Activated T-helper 2 cell treated with anti-CD3 and anti-CD28 coated beads, Interferon-gamma antibody, Interleukin-2, Interleukin-4, amounts not matched to agents 10 μg/mL and 5 μg/mL and 100 μg/mL, durations not matched to agents 14 hours and 24 hours and 36 hours (primary cell): ENCODE results near the gene TTC21B. TPM values are rescaled to one million over a fixed set of nuclear protein-coding genes. Genes with fewer than 3 reads are reported as not detected.

ENCODE experiments used
- DNase-seq: peaks from one replicate; pipeline ENCODE4 v3.0.0; 2021; ENCODE audit warnings: low spot score
- H3K27ac Mint-ChIP-seq: one replicate; pipeline ENCODE4 v1.8.0; 2021; ENCODE audit warnings: mixed read lengths
- H3K27me3 Mint-ChIP-seq: one replicate; pipeline ENCODE4 v1.8.0; 2021; ENCODE audit warnings: low read depth, mixed read lengths
- H3K36me3 Mint-ChIP-seq: one replicate; pipeline ENCODE4 v1.8.0; 2021; ENCODE audit warnings: low read depth, mixed read lengths
- H3K4me1 Mint-ChIP-seq: one replicate; pipeline ENCODE4 v1.8.0; 2021; ENCODE audit warnings: low read depth, mixed read lengths
- H3K4me3 Mint-ChIP-seq: one replicate; pipeline ENCODE4 v1.8.0; 2021; ENCODE audit warnings: low read depth, mild to moderate bottlenecking, moderate library complexity, mixed read lengths
- H3K9me3 Mint-ChIP-seq: one replicate; pipeline ENCODE4 v1.8.0; 2021; ENCODE audit warnings: mixed read lengths
- intact Hi-C: fragments of 100-400 bp; cut with micrococcal nuclease; formaldehyde crosslinking; loops from one replicate; pipeline ENCODE4 v1.15.1; 2023
- total RNA-seq: library from RNA; stranded (reverse); gene quantifications from 2 replicates; pipeline ENCODE4 v1.2.3, GENCODE V29; 2022

TTC21B gene
- total RNA-seq, 1 donor from 2014 or later = 19.7 TPM

DNA sequence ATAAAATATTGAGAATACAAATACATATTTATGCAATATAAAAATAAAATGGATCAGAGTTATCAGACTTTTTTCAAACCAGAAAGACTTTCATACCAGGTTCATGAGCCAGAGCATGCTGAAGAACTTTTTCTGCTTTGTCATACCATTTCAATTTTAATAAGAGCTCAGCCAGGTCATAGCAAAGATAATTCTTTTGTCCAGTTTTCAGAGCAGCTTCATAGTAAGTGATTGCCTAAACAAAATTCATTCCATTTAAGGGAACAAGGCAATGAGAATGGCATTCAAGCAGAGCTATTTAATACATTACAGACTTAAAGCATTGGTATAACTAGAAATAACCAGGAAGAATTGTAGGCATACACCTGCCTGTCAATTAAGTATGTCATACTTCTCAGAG, 42.3 kb downstream of the TTC21B start:
- Mint-ChIP-seq H3K9me3 (no peaks in the 10 kb centered on the region), H3K36me3 (peaks cover 26% of the 10 kb centered on the region), H3K27ac (no peak overlapping the region), H3K4me3 (no peak overlapping the region), H3K4me1 (no peaks in the 10 kb centered on the region), H3K27me3 (no peaks in the 10 kb centered on the region)
- intact Hi-C loops = no loop called here
- no peak for DNase-seq

DNA sequence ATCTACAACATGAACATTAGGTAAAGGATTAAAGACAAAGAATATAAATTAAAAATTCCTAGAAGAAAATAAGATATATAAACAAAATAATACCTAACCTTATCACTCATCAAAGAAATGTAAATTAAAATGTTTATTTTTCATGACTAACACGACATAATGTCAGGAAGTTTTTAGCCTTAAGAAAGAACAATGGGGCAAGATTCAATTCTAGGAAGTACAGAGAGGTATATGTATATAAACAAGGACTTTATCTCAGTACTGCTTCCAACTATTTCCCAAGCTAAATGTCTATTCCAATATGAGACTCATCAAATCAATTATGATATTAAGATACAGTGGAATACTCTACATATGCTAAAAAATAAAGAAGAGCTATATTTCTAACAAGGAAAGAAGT, 44.1 kb downstream of the TTC21B start:
- Mint-ChIP-seq H3K4me3 (no peak overlapping the region), H3K27ac (no peak overlapping the region), H3K27me3 (no peaks in the 10 kb centered on the region), H3K4me1 (peaks cover 4% of the 10 kb centered on the region), H3K9me3 (no peaks in the 10 kb centered on the region), H3K36me3 (peaks cover 33% of the 10 kb centered on the region)
- no peak for DNase-seq
- intact Hi-C loops = loop anchor here (5.0 kb wide), 1 partner anchor 43 kb away; the partner anchor contains the start of gene TTC21B

DNA sequence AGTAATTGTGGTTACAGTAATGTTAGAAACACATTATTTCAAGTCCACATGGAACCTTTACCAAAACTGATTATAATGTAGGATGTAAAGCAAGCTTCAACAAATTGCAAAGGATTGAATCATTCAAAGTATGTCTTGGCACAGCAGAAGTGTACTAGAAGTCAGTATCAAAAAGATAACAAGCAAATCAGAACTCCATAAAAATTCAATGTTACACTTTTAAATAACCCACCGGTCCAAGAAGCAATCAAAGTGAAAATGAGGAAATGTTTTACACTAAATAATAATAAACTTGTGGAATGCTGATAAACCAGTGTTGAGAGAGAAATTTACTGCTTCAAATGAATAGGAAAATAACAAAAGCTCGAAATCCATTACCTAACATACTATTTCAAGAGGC, 47.7 kb downstream of the TTC21B start:
- Mint-ChIP-seq H3K36me3 (peaks cover 28% of the 10 kb centered on the region), H3K4me1 (peaks cover 10% of the 10 kb centered on the region), H3K27me3 (no peaks in the 10 kb centered on the region), H3K4me3 (no peak overlapping the region), H3K27ac (no peak overlapping the region), H3K9me3 (no peaks in the 10 kb centered on the region)
- intact Hi-C loops = loop anchor here (5.0 kb wide), 1 partner anchor 46 kb away; the partner anchor contains the start of gene TTC21B
- DNase-seq = no peak

DNA sequence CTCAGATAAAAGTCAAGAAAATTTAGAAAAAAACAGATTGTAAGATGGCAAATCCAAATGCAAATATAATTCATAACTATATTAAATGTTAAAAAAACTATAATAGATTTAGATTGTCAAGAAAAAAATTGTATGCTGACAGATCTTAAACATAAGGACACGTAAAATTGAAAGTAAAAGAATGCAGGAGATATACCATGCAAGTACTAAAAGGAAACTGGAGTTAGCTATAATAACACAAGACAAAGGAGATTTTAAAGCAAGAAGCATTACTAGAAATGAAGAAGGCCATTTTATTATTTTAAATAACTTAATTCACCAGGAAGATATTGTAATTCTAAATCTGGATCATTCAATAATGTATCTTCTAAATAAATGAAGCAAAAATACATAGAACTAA, 48.3 kb downstream of the TTC21B start:
- intact Hi-C loops = loop anchor here (5.0 kb wide), 1 partner anchor 47 kb away; the partner anchor contains the start of gene TTC21B
- peaks cover 28% of the 10 kb centered on the region for H3K36me3 Mint-ChIP-seq

DNA sequence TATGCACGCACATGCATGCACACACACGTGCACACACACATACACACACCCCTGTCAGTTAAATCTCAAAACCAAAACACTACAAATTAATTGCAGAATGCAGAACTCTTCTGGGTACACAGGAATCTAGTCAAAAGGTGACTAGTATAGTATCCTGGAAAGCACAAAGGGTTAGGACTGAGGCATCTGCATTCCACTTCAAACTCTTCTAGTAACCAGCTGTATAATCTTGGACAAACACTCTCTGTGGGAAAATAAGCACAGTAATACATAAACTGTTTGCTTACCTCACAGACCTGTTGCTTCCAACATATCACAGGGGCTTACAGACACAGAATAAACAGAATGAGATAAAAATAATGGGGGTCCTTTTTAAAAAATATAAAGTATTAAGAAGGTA, 49.1 kb downstream of the TTC21B start:
- no peaks in the 10 kb centered on the region for H3K27me3 Mint-ChIP-seq
- peaks cover 32% of the 10 kb centered on the region for H3K36me3 Mint-ChIP-seq

More for the DNA sequence above, 48.3 kb downstream of the TTC21B start:
- H3K9me3 Mint-ChIP-seq = no peaks in the 10 kb centered on the region
- no peak overlapping the region for H3K27ac Mint-ChIP-seq
- no peak for DNase-seq
- H3K4me1 Mint-ChIP-seq = peaks cover 10% of the 10 kb centered on the region
- no peak overlapping the region for H3K4me3 Mint-ChIP-seq
- no peaks in the 10 kb centered on the region for H3K27me3 Mint-ChIP-seq

DNA sequence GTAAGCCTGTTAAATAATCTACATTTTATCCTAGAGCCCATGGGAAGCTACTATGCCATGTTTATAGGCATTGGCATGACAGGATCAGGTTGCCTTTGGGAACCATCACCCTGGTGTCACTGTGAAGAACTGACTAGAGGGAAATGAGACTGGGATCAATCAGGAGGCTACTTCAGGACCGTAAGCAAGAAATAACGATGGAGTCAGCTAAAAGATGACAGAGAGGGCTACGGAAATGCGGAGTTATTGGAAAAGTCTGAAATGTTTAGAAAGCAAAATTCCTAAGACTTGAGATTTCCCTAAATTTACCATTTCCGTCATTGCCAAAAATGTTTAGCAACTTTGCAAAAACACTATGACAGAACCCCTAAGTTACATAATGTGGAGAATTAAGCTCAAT, 50.2 kb downstream of the TTC21B start:
- DNase-seq = no peak
- H3K9me3 Mint-ChIP-seq = no peaks in the 10 kb centered on the region
- intact Hi-C loops = no loop called here
- peaks cover 38% of the 10 kb centered on the region for H3K36me3 Mint-ChIP-seq
- no peak overlapping the region for H3K4me3 Mint-ChIP-seq
- H3K27ac Mint-ChIP-seq = no peak overlapping the region
- H3K4me1 Mint-ChIP-seq = peaks cover 10% of the 10 kb centered on the region
- H3K27me3 Mint-ChIP-seq = no peaks in the 10 kb centered on the region

More for the DNA sequence above, 49.1 kb downstream of the TTC21B start:
- Mint-ChIP-seq H3K27ac (no peak overlapping the region), H3K4me1 (peaks cover 10% of the 10 kb centered on the region), H3K4me3 (no peak overlapping the region), H3K9me3 (no peaks in the 10 kb centered on the region)
- no peak for DNase-seq
- intact Hi-C loops = no loop called here

DNA sequence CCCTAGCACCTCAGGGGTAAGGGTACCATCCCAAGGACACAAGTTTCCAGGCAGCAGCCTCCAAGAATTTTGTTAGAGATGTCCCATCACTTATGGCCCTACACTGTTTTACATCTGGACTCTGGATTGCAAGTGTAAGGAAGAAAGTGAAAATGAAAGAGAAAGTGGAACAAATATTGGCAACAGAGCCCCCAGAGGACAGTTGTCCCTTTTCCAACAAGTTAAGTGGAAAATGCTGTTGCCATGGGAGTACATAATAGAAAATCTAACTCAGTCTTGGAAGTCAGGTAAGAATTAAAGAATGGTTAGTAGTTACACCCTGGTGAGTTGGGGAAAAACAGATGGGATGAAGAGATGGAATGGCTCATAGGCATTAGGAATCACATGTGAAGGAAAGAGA, 50.6 kb downstream of the TTC21B start:
- Mint-ChIP-seq H3K27me3 (no peaks in the 10 kb centered on the region), H3K4me3 (peak overlapping the region; percentile 5), H3K9me3 (no peaks in the 10 kb centered on the region), H3K4me1 (peaks cover 10% of the 10 kb centered on the region), H3K36me3 (peaks cover 43% of the 10 kb centered on the region), H3K27ac (peak overlapping the region; percentile 6)
- no peak for DNase-seq
- intact Hi-C loops = no loop called here

DNA sequence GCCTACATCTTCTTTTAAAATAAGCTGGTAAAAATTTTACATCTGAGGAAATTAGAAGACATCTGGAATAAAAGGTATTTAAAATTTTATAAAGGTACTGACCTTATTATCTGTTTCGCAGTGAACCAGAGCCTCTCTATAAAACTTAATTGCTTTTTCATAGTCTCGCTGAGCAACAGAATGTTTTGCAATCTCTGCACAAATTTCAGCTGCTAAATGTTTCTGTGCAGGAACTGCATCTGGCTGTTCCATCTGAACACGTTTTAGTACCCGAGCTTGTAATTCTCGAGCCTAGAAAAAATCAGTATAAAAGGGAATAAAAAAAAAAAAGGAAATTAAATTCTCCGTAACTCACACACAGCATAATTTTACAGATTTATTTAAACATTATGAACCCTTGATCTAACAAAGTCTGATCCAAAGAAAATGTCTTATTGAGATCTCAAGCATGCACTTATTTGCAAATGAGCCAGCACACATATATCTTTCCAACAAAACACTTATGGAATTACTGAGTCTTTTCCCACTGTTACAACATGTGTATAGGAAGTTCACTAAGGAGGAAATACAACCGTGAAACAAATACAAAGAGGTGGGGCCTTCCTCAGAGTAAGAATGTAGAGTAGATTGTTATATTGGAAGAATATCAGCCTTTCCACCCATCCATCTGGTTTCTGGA, 51.8 kb downstream of the TTC21B start:
- H3K36me3 Mint-ChIP-seq = peaks cover 49% of the 10 kb centered on the region
- no peak overlapping the region for H3K27ac Mint-ChIP-seq

DNA sequence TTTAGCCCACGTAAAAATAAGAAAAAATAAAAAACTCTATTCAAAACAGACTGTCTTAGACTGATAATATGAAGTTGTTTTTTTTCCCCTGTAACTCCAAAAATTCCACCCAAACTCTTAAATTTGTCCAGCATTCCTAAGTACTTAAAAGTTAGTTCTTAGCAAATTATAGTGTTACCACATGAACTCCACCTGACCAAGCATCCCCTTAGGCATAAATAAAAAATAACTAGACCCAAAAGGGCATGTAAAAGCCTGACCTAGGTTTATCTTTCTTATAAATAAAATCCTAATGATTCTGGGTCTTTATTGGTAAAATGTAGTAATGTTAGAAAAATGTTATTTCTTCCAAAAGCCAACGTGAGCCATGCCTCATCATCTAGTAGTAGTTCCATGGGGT, 54.3 kb downstream of the TTC21B start:
- H3K9me3 Mint-ChIP-seq = no peaks in the 10 kb centered on the region
- peaks cover 6% of the 10 kb centered on the region for H3K4me1 Mint-ChIP-seq
- no peak for DNase-seq
- no peaks in the 10 kb centered on the region for H3K27me3 Mint-ChIP-seq
- no peak overlapping the region for H3K4me3 Mint-ChIP-seq
- no peak overlapping the region for H3K27ac Mint-ChIP-seq
- intact Hi-C loops = no loop called here
- H3K36me3 Mint-ChIP-seq = peaks cover 45% of the 10 kb centered on the region

More for the DNA sequence above, 51.8 kb downstream of the TTC21B start:
- no peak for DNase-seq
- Mint-ChIP-seq H3K27me3 (no peaks in the 10 kb centered on the region), H3K4me3 (no peak overlapping the region), H3K9me3 (no peaks in the 10 kb centered on the region), H3K4me1 (peaks cover 10% of the 10 kb centered on the region)
- intact Hi-C loops = no loop called here

DNA sequence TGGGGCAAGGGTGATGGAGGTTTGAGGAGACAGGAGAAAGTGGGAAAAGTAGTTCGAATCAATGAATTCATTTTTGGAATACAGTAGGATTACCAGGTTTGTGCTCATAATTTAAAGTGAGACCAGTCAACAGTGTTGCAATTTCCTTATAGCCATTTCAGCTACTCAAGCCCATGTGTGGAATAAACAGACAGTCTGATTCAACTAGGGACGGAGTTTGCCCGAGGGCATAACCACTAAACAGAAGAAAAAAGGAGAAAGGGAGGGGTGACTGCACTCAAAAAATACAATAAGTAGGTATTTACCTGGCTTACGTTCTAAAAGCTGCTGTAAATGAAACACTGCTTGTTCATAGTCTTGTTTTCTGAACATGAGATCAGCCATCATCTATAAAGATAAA, 55.2 kb downstream of the TTC21B start:
- Mint-ChIP-seq H3K4me3 (no peak overlapping the region), H3K4me1 (peaks cover 6% of the 10 kb centered on the region), H3K36me3 (peaks cover 52% of the 10 kb centered on the region), H3K27ac (no peak overlapping the region), H3K9me3 (no peaks in the 10 kb centered on the region), H3K27me3 (no peaks in the 10 kb centered on the region)
- no peak for DNase-seq
- intact Hi-C loops = no loop called here

DNA sequence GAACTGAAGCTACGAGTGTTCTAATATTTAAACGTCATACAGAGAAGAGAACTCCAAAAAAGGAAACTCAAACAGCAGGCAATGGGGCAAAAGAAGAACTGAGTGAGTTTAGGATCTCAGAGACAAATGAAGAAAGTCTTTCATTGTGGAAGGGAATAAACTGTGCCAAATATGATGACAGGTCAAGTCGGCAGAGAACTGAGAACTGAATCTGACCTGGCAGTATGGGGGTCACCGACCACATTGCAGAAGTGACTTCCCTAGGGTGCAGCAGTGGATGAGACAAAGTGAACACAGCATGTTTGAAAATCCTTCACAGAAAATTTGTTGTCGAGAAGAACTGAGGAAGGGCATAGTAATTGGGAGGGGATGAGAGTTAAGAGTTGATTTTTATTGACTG, 55.9 kb downstream of the TTC21B start:
- Mint-ChIP-seq H3K9me3 (no peaks in the 10 kb centered on the region), H3K36me3 (peaks cover 46% of the 10 kb centered on the region), H3K4me1 (peaks cover 1% of the 10 kb centered on the region), H3K27ac (no peak overlapping the region), H3K4me3 (no peak overlapping the region), H3K27me3 (no peaks in the 10 kb centered on the region)
- no peak for DNase-seq
- intact Hi-C loops = no loop called here

DNA sequence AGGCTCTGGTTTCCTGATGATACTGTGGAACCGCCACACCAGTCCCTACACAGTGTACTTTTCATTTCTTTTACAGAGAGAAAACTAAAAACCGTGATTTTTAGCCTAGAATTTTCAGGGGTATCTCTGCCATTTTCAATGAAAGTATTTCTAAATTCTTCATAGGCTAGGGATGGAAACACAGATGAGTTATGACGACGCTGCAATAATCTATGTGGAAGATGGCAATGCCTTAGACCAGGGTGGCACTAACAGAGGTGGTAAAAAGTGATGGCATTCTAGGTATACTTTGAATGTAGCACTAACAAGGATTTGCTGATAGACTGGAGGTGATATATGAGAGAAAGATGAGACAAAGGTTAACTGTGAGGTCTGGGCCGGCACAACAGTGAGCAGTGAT, 56.5 kb downstream of the TTC21B start:
- Mint-ChIP-seq H3K9me3 (no peaks in the 10 kb centered on the region), H3K27me3 (no peaks in the 10 kb centered on the region), H3K4me1 (no peaks in the 10 kb centered on the region), H3K36me3 (peaks cover 48% of the 10 kb centered on the region), H3K4me3 (no peak overlapping the region), H3K27ac (no peak overlapping the region)
- intact Hi-C loops = no loop called here
- DNase-seq = no peak

DNA sequence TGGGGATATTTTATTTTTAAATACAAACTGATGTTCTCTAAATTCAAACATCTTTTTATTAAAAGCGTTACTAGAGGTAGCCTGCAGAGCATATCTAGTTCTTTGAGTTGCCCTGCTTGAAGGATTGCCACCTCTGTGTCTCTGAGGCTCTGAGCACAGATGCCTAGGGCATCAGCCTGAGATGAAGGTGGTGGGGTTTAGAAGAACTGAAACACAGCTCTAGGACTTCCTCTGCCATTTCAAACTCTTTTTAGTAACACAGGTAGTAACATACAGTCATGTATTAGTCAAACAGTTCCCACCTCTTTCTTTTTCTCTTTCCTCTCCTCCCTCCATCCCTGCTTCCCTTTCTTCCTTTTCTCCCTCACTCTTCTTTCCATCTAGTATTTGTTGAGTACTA, 57.6 kb downstream of the TTC21B start:
- Mint-ChIP-seq H3K4me3 (no peak overlapping the region), H3K27ac (no peak overlapping the region), H3K9me3 (no peaks in the 10 kb centered on the region), H3K27me3 (no peaks in the 10 kb centered on the region), H3K36me3 (peaks cover 44% of the 10 kb centered on the region), H3K4me1 (no peaks in the 10 kb centered on the region)
- no peak for DNase-seq
- intact Hi-C loops = no loop called here
